ENCODE data around the gene STK40. TPM values are rescaled to one million over a fixed set of nuclear protein-coding genes. Genes with fewer than 3 reads are reported as not detected.
A peak's percentile ranks its signal among the peaks of the same experiment; 100 is the strongest.

Gene STK40
- total and polyA plus RNA-seq, 9 of the 15 experiments (the other 6 are each of a cell fraction or from before 2014, with no cell fraction given) = 0.69 to 94.3 (median 39.1) TPM

DNA sequence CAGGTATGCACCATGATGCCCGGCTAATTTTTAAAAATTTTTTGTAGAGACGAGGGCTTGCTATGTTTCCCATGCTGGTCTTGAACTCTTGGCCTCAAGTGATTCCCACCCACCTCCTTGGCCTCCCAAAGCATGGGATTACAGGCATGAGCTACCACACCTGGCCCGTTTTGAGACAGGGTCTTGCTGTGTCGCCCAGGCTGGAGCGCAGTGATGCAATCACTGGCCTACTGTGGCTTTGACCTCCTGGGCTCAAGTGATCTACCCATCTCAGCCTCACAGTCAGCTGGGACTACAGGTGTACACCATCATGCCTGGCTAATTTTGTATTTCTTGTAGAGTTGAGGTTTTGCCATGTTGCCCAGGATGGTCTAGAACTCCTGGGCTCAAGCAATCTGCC, 87.1 kb downstream of the STK40 start:
- Histone ChIP-seq H3K4me2 (ENCODE audit: insufficient read depth, low read length) (no peak overlapping the region), H3K9ac (ENCODE audit: insufficient read depth in 1 of 2, low read depth in 2 of 2, low read length in 2 of 2) (peak overlapping the region in 1 of 2 experiments; percentile 30; a peak in 1 of 4 replicates), H3K27me3 (ENCODE audit: control insufficient read depth in 2 of 2, insufficient read depth in 2 of 2, low read length in 2 of 2) (no peaks in the 10 kb centered on the region), H3K9me3 (replicated peaks; ENCODE audit: control insufficient read depth, insufficient read depth, low read depth, low read length) (no peaks in the 10 kb centered on the region), H3K79me2 (ENCODE audit: control insufficient read depth, insufficient read depth, low read length) (no peaks in the 10 kb centered on the region), H2AFZ (ENCODE audit: low read depth, low read length) (no peak overlapping the region), H4K20me1 (replicated peaks; ENCODE audit: control insufficient read depth, insufficient read depth, low read length) (peaks cover 4% of the 10 kb centered on the region; the same call in 1 of the 2 replicates), H3K4me1 (replicated peaks in 1 of 2; ENCODE audit: control insufficient read depth in 2 of 2, insufficient read depth in 2 of 2, low read length in 2 of 2) (no peaks in the 10 kb centered on the region; a peak in 1 of 5 replicates), H3K36me3 (ENCODE audit: control insufficient read depth, insufficient read depth, low read length) (peaks cover 95% of the 10 kb centered on the region), H3K4me3 (no peak overlapping the region), H3K9me1 (ENCODE audit: control insufficient read depth, insufficient read depth, low read length) (no peaks in the 10 kb centered on the region), H3K27ac (ENCODE audit: extremely low read depth, low read depth, low read length) (no peak overlapping the region)
- DNase-seq (ENCODE audit: extremely low read depth in 1 of 4, low spot score in 3 of 4) (no peak), ATAC-seq (no peak), FAIRE-seq (no peak)
- ChIA-PET POLR2A (interaction anchor here (1.1 kb wide), 1 partner anchor 164 kb away, joined by 3 read pairs; no protein-coding TSS in a partner anchor), CTCF (ENCODE audit: low intra/inter-chr PET ratio) (no interaction called here)
- WGBS (ENCODE audit: insufficient coverage, low coverage, missing lambda C conversion rate) = 95% methylated on average over 5 of the region's 5 CpGs
- no TSS peak for BruUV-seq (replicated peaks)
- in situ Hi-C loops (cut with MboI) = no loop called here
- TF ChIP-seq ZNF224 (CRISPR knock-in tag; IDR thresholded peaks at IDR 0.05) (no peak), ZNF740 (CRISPR knock-in tag; IDR thresholded peaks at IDR 0.05) (no peak), ZNF740 (tag; IDR thresholded peaks at IDR 0.05) (no peak), CEBPG (CRISPR knock-in tag; IDR thresholded peaks at IDR 0.05) (peak; percentile 45; the same call in 1 of the 2 replicates), CEBPG (tag; conservative IDR thresholded peaks at IDR 0.05 in 1 of 2, IDR thresholded peaks at IDR 0.05 in 1 of 2) (no peak), PHF21A (IDR thresholded peaks at IDR 0.05; ENCODE audit: borderline replicate concordance, low read depth) (no peak), CEBPB (tag; IDR thresholded peaks at IDR 0.05) (peak; percentile 49; the same call in 1 of the 2 replicates), ZBTB26 (CRISPR knock-in tag; IDR thresholded peaks at IDR 0.05) (no peak), ATF3 (IDR thresholded peaks at IDR 0.05) (peak; percentile 36), ATF3 (CRISPR knock-in tag; conservative IDR thresholded peaks at IDR 0.05) (no peak)
- intact Hi-C loops (cut with micrococcal nuclease) = no loop called here
